IMR-90 (cell line): ENCODE data around the gene MZT2A.
"Not testable (repeated sequence)": the region's sequence is repeated elsewhere in the genome, so short reads cannot be mapped to it uniquely, and the experiment has no call there.

Source experiments
- CHD1 ChIP-seq: IDR thresholded peaks from 2 replicates; pipeline ENCODE4 v1.6.1; 2012; ENCODE audit warnings: low read depth, low read length, improper control_type of control experiment
- CTCF ChIP-seq: conservative IDR thresholded peaks from 2 replicates; pipeline ENCODE4 v1.5.1; 2012; ENCODE audit warnings: mild to moderate bottlenecking, low read depth, low read length, improper control_type of control experiment
- RCOR1 ChIP-seq: IDR thresholded peaks from 2 replicates; pipeline ENCODE4 v1.6.1; 2012; ENCODE audit warnings: mild to moderate bottlenecking, low read length, improper control_type of control experiment; ENCODE audit not compliant: insufficient replicate concordance
- USF2 ChIP-seq: fragments of 150-350 bp; IDR thresholded peaks from 2 replicates; pipeline ENCODE4 v1.6.1; 2017; ENCODE audit warnings: mild to moderate bottlenecking, antibody characterized with exemption, low read length, low read depth

DNA sequence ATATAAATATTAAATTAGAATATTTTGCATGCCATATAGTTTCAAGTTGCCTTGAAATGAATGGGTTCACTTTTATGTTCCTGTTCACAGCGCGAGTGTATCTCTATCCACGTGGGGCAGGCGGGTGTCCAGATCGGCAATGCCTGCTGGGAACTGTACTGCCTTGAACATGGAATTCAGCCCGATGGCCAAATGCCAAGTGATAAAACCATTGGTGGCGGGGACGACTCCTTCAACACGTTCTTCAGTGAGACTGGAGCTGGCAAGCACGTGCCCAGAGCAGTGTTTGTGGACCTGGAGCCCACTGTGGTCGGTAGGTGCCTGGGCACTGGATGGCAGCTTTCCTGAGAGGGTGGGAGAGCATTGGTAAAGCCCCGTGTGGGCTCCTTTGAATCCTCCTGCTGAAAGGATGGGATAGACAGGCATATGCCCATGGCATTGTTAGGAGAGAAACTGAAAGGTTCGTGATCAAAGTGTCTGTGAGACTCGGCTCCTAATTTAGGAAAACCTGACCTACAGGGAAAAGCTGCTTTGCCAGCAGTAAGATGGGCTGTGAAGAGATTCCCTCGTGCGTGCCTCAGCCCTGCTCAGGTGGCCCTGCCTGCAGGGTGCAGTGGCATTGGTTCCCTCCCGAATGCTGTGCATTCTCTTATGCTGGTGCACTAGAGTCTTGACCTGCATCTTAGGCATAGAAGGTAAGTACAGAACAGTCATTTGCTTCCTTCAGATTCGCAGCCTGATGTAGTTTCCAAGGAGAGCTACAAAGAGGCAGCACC lies 13.9 kb downstream of the MZT2A start:
- not testable (repeated sequence) for TF ChIP-seq RCOR1, USF2, CHD1, CTCF
